SK-N-SH treated with all-trans-retinoic acid at 6 μM for 48 hours (cell line): ENCODE results near the gene LTBP3.

ENCODE experiments used
- BACH2 ChIP-seq: fragments of 250-450 bp; sonication (Bioruptor Pico); IDR thresholded peaks from 2 replicates; pipeline ENCODE4 v1.9.0; 2021; ENCODE audit warnings: mild to moderate bottlenecking, borderline replicate concordance
- CSDC2 ChIP-seq: fragments of 250-450 bp; sonication (Bioruptor Pico); IDR thresholded peaks from 2 replicates; pipeline ENCODE4 v1.5.0; 2020; ENCODE audit warnings: mild to moderate bottlenecking, moderate library complexity
- ISL1 ChIP-seq: fragments of 250-450 bp; sonication (Bioruptor Pico); IDR thresholded peaks from 2 replicates; pipeline ENCODE4 v2.1.2; 2022; ENCODE audit warnings: mild to moderate bottlenecking, moderate library complexity
- OSR1 ChIP-seq: fragments of 250-450 bp; sonication (Bioruptor Pico); IDR thresholded peaks from 2 replicates; pipeline ENCODE4 v1.8.0; 2022; ENCODE audit warnings: moderate library complexity, mild to moderate bottlenecking, inconsistent platforms
- PATZ1 ChIP-seq: fragments of 250-450 bp; sonication (Bioruptor Pico); IDR thresholded peaks from 2 replicates; pipeline ENCODE4 v1.8.0; 2020; ENCODE audit warnings: mild to moderate bottlenecking, moderate library complexity, borderline replicate concordance
- PPARA ChIP-seq: fragments of 250-450 bp; sonication (Bioruptor Pico); IDR thresholded peaks from 2 replicates; pipeline ENCODE4 v1.5.0; 2020; ENCODE audit warnings: mild to moderate bottlenecking, borderline replicate concordance
- RARB ChIP-seq: fragments of 250-450 bp; sonication (Bioruptor Pico); IDR thresholded peaks from 2 replicates; pipeline ENCODE4 v1.8.0; 2021; ENCODE audit warnings: mild to moderate bottlenecking, moderate library complexity
- SNAI2 ChIP-seq: fragments of 250-450 bp; sonication (Bioruptor Pico); IDR thresholded peaks from 2 replicates; pipeline ENCODE4 v1.5.0; 2020; ENCODE audit warnings: mild to moderate bottlenecking, moderate library complexity
- TCF4 ChIP-seq: fragments of 250-450 bp; sonication (Bioruptor Pico); IDR thresholded peaks from 2 replicates; pipeline ENCODE4 v1.8.0; 2021; ENCODE audit warnings: mild to moderate bottlenecking, moderate library complexity, borderline replicate concordance
- ZC3H10 ChIP-seq: fragments of 250-450 bp; sonication (Bioruptor Pico); IDR thresholded peaks from 2 replicates; pipeline ENCODE4 v1.5.1; 2021; ENCODE audit warnings: mild to moderate bottlenecking, moderate library complexity
- ZNF565 ChIP-seq: fragments of 450-650 bp; formaldehyde crosslinking; conservative IDR thresholded peaks from 2 replicates; pipeline ENCODE4 v1.5.0; 2020; ENCODE audit warnings: low read depth, mild to moderate bottlenecking, moderate library complexity
- ZNF8 ChIP-seq: fragments of 450-650 bp; formaldehyde crosslinking; IDR thresholded peaks from 2 replicates; pipeline ENCODE4 v1.5.0; 2020; ENCODE audit warnings: mild to moderate bottlenecking, moderate library complexity

DNA sequence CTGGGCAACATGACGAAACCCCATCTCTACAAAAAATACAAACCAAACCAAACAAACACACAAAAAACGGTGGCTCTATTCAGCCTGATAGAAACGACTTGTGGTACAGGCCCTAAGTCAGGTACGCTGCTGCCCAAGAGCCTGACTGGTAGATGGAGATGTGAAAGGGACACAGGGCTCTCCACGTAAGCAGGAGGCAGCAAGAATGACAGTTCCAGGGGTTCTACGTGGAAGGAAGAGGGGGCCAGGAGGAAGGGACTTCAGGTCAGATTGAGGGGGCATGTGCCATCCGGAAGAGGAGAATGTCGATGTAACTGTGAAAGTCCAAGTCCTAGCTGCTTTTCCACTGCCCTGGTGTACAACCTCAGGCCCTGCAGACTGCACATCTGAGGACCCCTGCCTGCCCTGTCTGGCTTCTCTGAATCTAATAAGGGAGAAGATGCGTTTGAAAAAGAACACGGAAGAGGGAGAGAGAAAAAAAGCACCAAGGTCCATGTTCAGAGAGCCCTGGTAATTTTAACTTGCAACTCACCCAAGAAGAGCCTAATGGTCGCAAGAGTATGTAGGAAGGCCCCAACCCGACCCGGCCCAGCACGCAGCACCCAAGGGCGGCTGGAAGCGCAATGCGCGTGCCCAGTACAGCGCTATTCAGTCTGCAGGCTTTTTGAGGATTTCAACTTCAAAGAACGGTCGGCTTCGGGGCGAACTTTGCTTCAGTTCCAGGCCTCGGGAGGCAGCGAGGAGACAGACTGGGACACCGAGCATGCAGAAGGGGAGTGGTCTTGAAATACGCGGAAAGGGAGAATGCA is 11.2 kb upstream of the LTBP3 start:
- no peak for TF ChIP-seq OSR1 (CRISPR knock-in tag)
- no peak for TF ChIP-seq RARB
- no peak for TF ChIP-seq ZC3H10 (CRISPR knock-in tag)
- no peak for TF ChIP-seq TCF4 (CRISPR knock-in tag)
- TF ChIP-seq ZNF565 (CRISPR knock-in tag) = no peak
- TF ChIP-seq PPARA (CRISPR knock-in tag) = no peak
- TF ChIP-seq ZNF8 (CRISPR knock-in tag) = no peak
- no peak for TF ChIP-seq BACH2 (CRISPR knock-in tag)
- no peak for TF ChIP-seq CSDC2 (CRISPR knock-in tag)
- TF ChIP-seq SNAI2 (CRISPR knock-in tag) = no peak
- no peak for TF ChIP-seq ISL1 (CRISPR knock-in tag)
- no peak for TF ChIP-seq PATZ1 (CRISPR knock-in tag)
